Fibroblast of lung (primary cell): ENCODE measurements around the gene PFDN5. TPM values are rescaled to one million over a fixed set of nuclear protein-coding genes. Genes with fewer than 3 reads are reported as not detected.

Experiments used
- DNase-seq, 2 donors: peaks; one replicate each; pipeline versions ENCODE4 v3.0.0 to v3.0.0-alpha.2; 2010; ENCODE audit warnings: low read depth in 2 of 2
- H2AFZ ChIP-seq: 2 replicates; pipeline ENCODE4 v1.5.1; 2012; ENCODE audit warnings: low read length, control low read depth, inconsistent platforms
- H3K27ac ChIP-seq: 2 replicates; pipeline ENCODE4 v1.5.1; 2011; ENCODE audit warnings: low read length, control low read depth; ENCODE audit not compliant: insufficient read depth
- H3K27me3 ChIP-seq: 2 replicates; pipeline ENCODE4 v1.5.1; 2011; ENCODE audit warnings: mild to moderate bottlenecking, low read length; ENCODE audit not compliant: control insufficient read depth, insufficient read depth
- H3K36me3 ChIP-seq: 2 replicates; pipeline ENCODE4 v1.5.1; 2011; ENCODE audit warnings: low read length; ENCODE audit not compliant: control insufficient read depth, insufficient read depth
- H3K4me1 ChIP-seq: 2 replicates; pipeline ENCODE4 v1.5.1; 2011; ENCODE audit warnings: low read length; ENCODE audit not compliant: control insufficient read depth, insufficient read depth; ENCODE audit errors: extremely low read depth
- H3K4me2 ChIP-seq: 2 replicates; pipeline ENCODE4 v1.5.1; 2011; ENCODE audit warnings: low read length, control low read depth; ENCODE audit not compliant: insufficient read depth; ENCODE audit errors: extremely low read depth
- H3K4me3 ChIP-seq, 4 experiments: fragments of 200-600 bp in 1 of 4; sonication (generic) in 1 of 4; replicated peaks in 1 of 4; 2 replicates each; pipeline ENCODE4 v1.5.1; 2011 to 2016; ENCODE audit warnings: low read length in 4 of 4, low read depth in 3 of 4, mild to moderate bottlenecking in 3 of 4, control low read depth in 2 of 4, inconsistent platforms in 1 of 4, mixed read lengths in 1 of 4; ENCODE audit not compliant: insufficient read depth in 1 of 4; ENCODE audit errors: control extremely low read depth in 1 of 4
- H3K79me2 ChIP-seq: 2 replicates; pipeline ENCODE4 v1.5.1; 2012; ENCODE audit warnings: mild to moderate bottlenecking, low read length, inconsistent platforms; ENCODE audit not compliant: control insufficient read depth, insufficient read depth
- H3K9ac ChIP-seq: 2 replicates; pipeline ENCODE4 v1.5.1; 2011; ENCODE audit warnings: mild to moderate bottlenecking, low read length, control low read depth; ENCODE audit not compliant: insufficient read depth
- H3K9me3 ChIP-seq: 2 replicates; pipeline ENCODE4 v1.5.1; 2012; ENCODE audit warnings: low read depth, low read length; ENCODE audit not compliant: control insufficient read depth, insufficient read depth
- H4K20me1 ChIP-seq: 2 replicates; pipeline ENCODE4 v1.5.1; 2011; ENCODE audit warnings: low read length; ENCODE audit not compliant: control insufficient read depth, insufficient read depth; ENCODE audit errors: extremely low read depth
- CTCF ChIP-seq, 2 donors: IDR thresholded peaks in 1 of 2; conservative IDR thresholded peaks in 1 of 2; 1 replicate in 1 of 2; 2 replicates in 1 of 2; pipeline ENCODE4 v1.5.1; 2011 to 2012; ENCODE audit warnings: low read length in 2 of 2, control low read depth in 1 of 2, inconsistent platforms in 1 of 2, low read depth in 1 of 2, mild to moderate bottlenecking in 1 of 2
- EZH2 ChIP-seq: IDR thresholded peaks from 2 replicates; pipeline ENCODE4 v1.5.1; 2012; ENCODE audit warnings: low read length, control low read depth, mild to moderate bottlenecking; ENCODE audit errors: missing control alignments
- polyA plus RNA-seq, 2 donors: library from polyadenylated mRNA; depleted of rRNA in 1 of 2; stranded (reverse) in 1 of 2; unstranded in 1 of 2; fragments of >200 nt; gene quantifications; 2 replicates each; pipeline ENCODE4 v1.2.1, GENCODE V29; 2011 to 2012; ENCODE audit warnings: missing spikeins in 1 of 2
- total RNA-seq: library from RNA; depleted of rRNA; stranded (reverse); fragments of >200 nt; gene quantifications from 2 replicates; pipeline ENCODE4 v1.2.1, GENCODE V29; 2014

Gene PFDN5
- total and polyA plus RNA-seq, 2 donors (not counting 1 experiment from before 2014, with no cell fraction given), result 735 to 1,007 TPM

- DNase-seq, result no peak
- TF ChIP-seq CTCF (conservative IDR thresholded peaks at IDR 0.05 in 1 of 2, IDR thresholded peaks at IDR 0.05 in 1 of 2; ENCODE audit: low read depth in 1 of 2, low read length in 2 of 2) (no peak), EZH2 (no peak)
- Histone ChIP-seq H3K27me3 (no peaks in the 10 kb centered on the region), H3K4me3 (no peak overlapping the region), H3K79me2 (no peaks in the 10 kb centered on the region), H3K9me3 (no peaks in the 10 kb centered on the region), H4K20me1 (no peaks in the 10 kb centered on the region), H3K4me2 (no peak overlapping the region), H3K36me3 (peaks cover 19% of the 10 kb centered on the region), H2AFZ (no peak overlapping the region), H3K9ac (no peak overlapping the region), H3K27ac (no peak overlapping the region), H3K4me1 (peaks cover 17% of the 10 kb centered on the region)
Observed at GRCh38 chr12:53286448-53286847, 8.9 kb upstream of the PFDN5 start.

GRCh38 chr12:53287741-53288216, 7.6 kb upstream of the PFDN5 start:
- Histone ChIP-seq H3K36me3 (peaks cover 20% of the 10 kb centered on the region), H3K79me2 (no peaks in the 10 kb centered on the region), H3K9ac (no peak overlapping the region), H3K4me1 (peaks cover 17% of the 10 kb centered on the region), H4K20me1 (no peaks in the 10 kb centered on the region), H3K4me3 (no peak overlapping the region), H2AFZ (no peak overlapping the region), H3K27ac (no peak overlapping the region), H3K27me3 (no peaks in the 10 kb centered on the region), H3K4me2 (no peak overlapping the region), H3K9me3 (no peaks in the 10 kb centered on the region)
- DNase-seq, result peak; percentile 39 to 66
- TF ChIP-seq CTCF (conservative IDR thresholded peaks at IDR 0.05 in 1 of 2, IDR thresholded peaks at IDR 0.05 in 1 of 2; ENCODE audit: low read depth in 1 of 2, low read length in 2 of 2), result peak; percentile 54 to 66
- no peak for TF ChIP-seq EZH2

- Histone ChIP-seq H3K27ac (no peak overlapping the region), H3K9me3 (no peaks in the 10 kb centered on the region), H3K4me3 (no peak overlapping the region), H3K9ac (no peak overlapping the region), H3K27me3 (no peaks in the 10 kb centered on the region), H2AFZ (no peak overlapping the region), H4K20me1 (no peaks in the 10 kb centered on the region), H3K36me3 (peaks cover 19% of the 10 kb centered on the region), H3K79me2 (no peaks in the 10 kb centered on the region), H3K4me2 (no peak overlapping the region), H3K4me1 (peaks cover 17% of the 10 kb centered on the region)
- TF ChIP-seq EZH2 (no peak), CTCF (conservative IDR thresholded peaks at IDR 0.05 in 1 of 2, IDR thresholded peaks at IDR 0.05 in 1 of 2; ENCODE audit: low read depth in 1 of 2, low read length in 2 of 2) (no peak)
- no peak for DNase-seq
Observed at GRCh38 chr12:53288322-53288721, 7.0 kb upstream of the PFDN5 start.
